Measurements from ENCODE around the gene CDS1.

Gene CDS1

GRCh38 chr4:84684361-84684760 lies 101.4 kb downstream of the CDS1 start:
- TF ChIP-seq CTCF (IDR thresholded peaks at IDR 0.05) = no peak
- Histone ChIP-seq H3K27ac (no peak overlapping the region), H3K9me3 (ENCODE audit: control insufficient read depth, low read length) (no peaks in the 10 kb centered on the region), H3K4me3 (ENCODE audit: low read depth, low read length) (no peak overlapping the region), H3K4me2 (ENCODE audit: low read length) (no peak overlapping the region), H3K9ac (no peak overlapping the region), H2AFZ (no peak overlapping the region), H3K27me3 (ENCODE audit: control insufficient read depth, insufficient read depth, low read length) (no peaks in the 10 kb centered on the region), H3K36me3 (ENCODE audit: control insufficient read depth, insufficient read depth, low read length) (no peaks in the 10 kb centered on the region), H3K79me2 (no peaks in the 10 kb centered on the region), H3K4me1 (no peaks in the 10 kb centered on the region)

GRCh38 chr4:84685105-84685504 lies 102.2 kb downstream of the CDS1 start:
- H3K9me3 ChIP-seq (ENCODE audit: control insufficient read depth, low read length) = no peaks in the 10 kb centered on the region
- no peak for TF ChIP-seq CTCF (IDR thresholded peaks at IDR 0.05)
- no peak overlapping the region for H3K4me3 ChIP-seq (ENCODE audit: low read depth, low read length)
- H3K79me2 ChIP-seq = no peaks in the 10 kb centered on the region
- H3K9ac ChIP-seq = no peak overlapping the region
- no peak overlapping the region for H3K4me2 ChIP-seq (ENCODE audit: low read length)
- H3K4me1 ChIP-seq = no peaks in the 10 kb centered on the region
- H2AFZ ChIP-seq = no peak overlapping the region
- no peaks in the 10 kb centered on the region for H3K36me3 ChIP-seq (ENCODE audit: control insufficient read depth, insufficient read depth, low read length)
- H3K27ac ChIP-seq = no peak overlapping the region
- no peaks in the 10 kb centered on the region for H3K27me3 ChIP-seq (ENCODE audit: control insufficient read depth, insufficient read depth, low read length)

- H3K4me1 ChIP-seq = no peaks in the 10 kb centered on the region
- H3K9me3 ChIP-seq (ENCODE audit: control insufficient read depth, low read length) = no peaks in the 10 kb centered on the region
- no peaks in the 10 kb centered on the region for H3K36me3 ChIP-seq (ENCODE audit: control insufficient read depth, insufficient read depth, low read length)
- H2AFZ ChIP-seq = no peak overlapping the region
- H3K79me2 ChIP-seq = no peaks in the 10 kb centered on the region
- no peak overlapping the region for H3K27ac ChIP-seq
- no peak overlapping the region for H3K4me2 ChIP-seq (ENCODE audit: low read length)
- no peaks in the 10 kb centered on the region for H3K27me3 ChIP-seq (ENCODE audit: control insufficient read depth, insufficient read depth, low read length)
- TF ChIP-seq CTCF (IDR thresholded peaks at IDR 0.05) = no peak
- no peak overlapping the region for H3K4me3 ChIP-seq (ENCODE audit: low read depth, low read length)
- H3K9ac ChIP-seq = no peak overlapping the region
Measured at GRCh38 chr4:84688605-84689004, 105.7 kb downstream of the CDS1 start.

GRCh38 chr4:84689197-84689596 lies 106.3 kb downstream of the CDS1 start:
- Histone ChIP-seq H3K4me1 (no peaks in the 10 kb centered on the region), H3K27me3 (ENCODE audit: control insufficient read depth, insufficient read depth, low read length) (no peaks in the 10 kb centered on the region), H3K27ac (no peak overlapping the region), H3K9ac (no peak overlapping the region), H3K9me3 (ENCODE audit: control insufficient read depth, low read length) (no peaks in the 10 kb centered on the region), H2AFZ (no peak overlapping the region), H3K79me2 (no peaks in the 10 kb centered on the region), H3K4me3 (ENCODE audit: low read depth, low read length) (no peak overlapping the region), H3K36me3 (ENCODE audit: control insufficient read depth, insufficient read depth, low read length) (no peaks in the 10 kb centered on the region), H3K4me2 (ENCODE audit: low read length) (no peak overlapping the region)
- no peak for TF ChIP-seq CTCF (IDR thresholded peaks at IDR 0.05)

DNA sequence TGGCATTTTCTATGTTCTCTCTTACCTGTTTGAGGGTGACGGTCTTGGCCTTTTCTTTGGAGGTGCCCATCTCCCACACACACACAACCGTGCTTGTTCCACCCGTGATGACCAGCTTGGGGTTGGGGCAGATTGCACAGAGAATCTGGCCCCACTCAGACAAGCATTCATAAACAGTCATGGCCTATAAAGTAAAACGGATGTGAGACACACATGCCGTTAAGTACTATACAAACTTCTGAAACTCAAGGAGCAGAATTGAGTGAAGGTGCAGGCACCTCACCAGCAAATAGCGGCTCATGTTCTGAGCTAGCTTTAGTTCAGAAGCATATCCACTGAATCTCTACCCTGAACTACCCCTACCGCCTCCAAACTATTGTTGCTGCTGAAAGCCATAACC lies 107.6 kb downstream of the CDS1 start:
- H3K27ac ChIP-seq = no peak overlapping the region

More for the DNA sequence above, 107.6 kb downstream of the CDS1 start:
- H3K4me1 ChIP-seq = no peaks in the 10 kb centered on the region
- no peak overlapping the region for H3K9ac ChIP-seq
- no peak for TF ChIP-seq CTCF (IDR thresholded peaks at IDR 0.05)
- H3K27me3 ChIP-seq (ENCODE audit: control insufficient read depth, insufficient read depth, low read length) = no peaks in the 10 kb centered on the region
- no peak overlapping the region for H3K4me3 ChIP-seq (ENCODE audit: low read depth, low read length)
- H3K4me2 ChIP-seq (ENCODE audit: low read length) = no peak overlapping the region
- no peaks in the 10 kb centered on the region for H3K36me3 ChIP-seq (ENCODE audit: control insufficient read depth, insufficient read depth, low read length)
- no peaks in the 10 kb centered on the region for H3K79me2 ChIP-seq
- H3K9me3 ChIP-seq (ENCODE audit: control insufficient read depth, low read length) = no peaks in the 10 kb centered on the region
- no peak overlapping the region for H2AFZ ChIP-seq

All from parathyroid adenoma (tissue), 2 donors.